ENCODE measurements around the gene STK24. TPM values are rescaled to one million over a fixed set of nuclear protein-coding genes. Genes with fewer than 3 reads are reported as not detected.

Gene STK24
- total and polyA plus RNA-seq, 2 donors (not counting 1 experiment from before 2014, with no cell fraction given) = 53.2 to 73.1 TPM

DNA sequence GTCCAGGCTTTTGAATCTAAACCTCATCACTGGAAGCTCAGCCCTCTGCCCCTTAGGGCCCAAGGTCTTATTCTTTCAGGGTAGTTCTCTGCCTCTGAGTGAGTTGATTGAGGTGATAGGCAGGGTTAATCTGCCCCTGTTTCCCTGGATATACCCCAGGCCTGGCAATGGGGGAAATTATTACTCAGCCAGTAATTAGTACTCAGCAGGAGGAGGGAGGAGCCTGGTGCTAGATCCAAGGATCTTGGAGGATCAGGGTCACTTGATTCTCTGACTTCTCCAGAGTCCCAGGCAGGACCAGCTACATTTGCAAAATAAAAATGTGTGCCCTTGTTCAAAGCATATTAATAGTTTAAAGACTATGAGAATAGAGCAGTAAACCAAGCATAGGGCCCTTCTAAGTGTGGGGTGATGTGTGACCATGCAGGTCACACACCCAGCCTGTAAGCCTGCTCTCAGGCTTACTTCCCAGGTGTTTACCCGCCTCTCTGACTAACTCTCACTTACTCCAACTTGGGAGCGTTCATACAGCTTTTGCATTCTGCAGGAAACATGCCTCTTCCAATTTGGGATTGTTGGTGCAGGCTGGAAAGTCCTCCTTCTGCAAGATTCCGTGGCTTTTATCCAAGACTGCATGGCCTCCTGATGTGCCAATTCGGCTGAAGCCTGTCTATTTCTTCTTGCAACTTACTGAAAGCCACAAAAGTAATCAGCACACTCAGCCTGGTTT lies 7.9 kb upstream of the STK24 start:
- no peak for TF ChIP-seq EZH2 (IDR thresholded peaks at IDR 0.05; ENCODE audit: low read length, missing control alignments)
- TF ChIP-seq, protein P1, sequence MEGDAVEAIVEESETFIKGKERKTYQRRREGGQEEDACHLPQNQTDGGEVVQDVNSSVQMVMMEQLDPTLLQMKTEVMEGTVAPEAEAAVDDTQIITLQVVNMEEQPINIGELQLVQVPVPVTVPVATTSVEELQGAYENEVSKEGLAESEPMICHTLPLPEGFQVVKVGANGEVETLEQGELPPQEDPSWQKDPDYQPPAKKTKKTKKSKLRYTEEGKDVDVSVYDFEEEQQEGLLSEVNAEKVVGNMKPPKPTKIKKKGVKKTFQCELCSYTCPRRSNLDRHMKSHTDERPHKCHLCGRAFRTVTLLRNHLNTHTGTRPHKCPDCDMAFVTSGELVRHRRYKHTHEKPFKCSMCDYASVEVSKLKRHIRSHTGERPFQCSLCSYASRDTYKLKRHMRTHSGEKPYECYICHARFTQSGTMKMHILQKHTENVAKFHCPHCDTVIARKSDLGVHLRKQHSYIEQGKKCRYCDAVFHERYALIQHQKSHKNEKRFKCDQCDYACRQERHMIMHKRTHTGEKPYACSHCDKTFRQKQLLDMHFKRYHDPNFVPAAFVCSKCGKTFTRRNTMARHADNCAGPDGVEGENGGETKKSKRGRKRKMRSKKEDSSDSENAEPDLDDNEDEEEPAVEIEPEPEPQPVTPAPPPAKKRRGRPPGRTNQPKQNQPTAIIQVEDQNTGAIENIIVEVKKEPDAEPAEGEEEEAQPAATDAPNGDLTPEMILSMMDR (conservative IDR thresholded peaks at IDR 0.05 in 1 of 2, IDR thresholded peaks at IDR 0.05 in 1 of 2; ENCODE audit: low read depth in 1 of 2, low read length in 2 of 2) = no peak
- H3K4me2 ChIP-seq (ENCODE audit: extremely low read depth, insufficient read depth, low read length) = no peak overlapping the region
- H3K9ac ChIP-seq (ENCODE audit: insufficient read depth, low read length) = no peak overlapping the region
- H3K27me3 ChIP-seq (ENCODE audit: control insufficient read depth, insufficient read depth, low read length) = no peaks in the 10 kb centered on the region
- H3K79me2 ChIP-seq (ENCODE audit: control insufficient read depth, insufficient read depth, low read length) = no peaks in the 10 kb centered on the region
- H3K4me3 ChIP-seq (replicated peaks in 1 of 4; ENCODE audit: control extremely low read depth in 1 of 4, insufficient read depth in 1 of 4, low read depth in 3 of 4, low read length in 4 of 4) = no peak overlapping the region
- H3K27ac ChIP-seq (ENCODE audit: insufficient read depth, low read length) = no peak overlapping the region
- no peak overlapping the region for H2AFZ ChIP-seq (ENCODE audit: low read length)
- peaks cover 21% of the 10 kb centered on the region for H3K4me1 ChIP-seq (ENCODE audit: control insufficient read depth, extremely low read depth, insufficient read depth, low read length)
- peak in 1 of 2 donors; percentile 44 for DNase-seq (ENCODE audit: low read depth in 2 of 2)
- H3K36me3 ChIP-seq (ENCODE audit: control insufficient read depth, insufficient read depth, low read length) = no peaks in the 10 kb centered on the region
- H4K20me1 ChIP-seq (ENCODE audit: control insufficient read depth, extremely low read depth, insufficient read depth, low read length) = no peaks in the 10 kb centered on the region
- no peaks in the 10 kb centered on the region for H3K9me3 ChIP-seq (ENCODE audit: control insufficient read depth, insufficient read depth, low read depth, low read length)

DNA sequence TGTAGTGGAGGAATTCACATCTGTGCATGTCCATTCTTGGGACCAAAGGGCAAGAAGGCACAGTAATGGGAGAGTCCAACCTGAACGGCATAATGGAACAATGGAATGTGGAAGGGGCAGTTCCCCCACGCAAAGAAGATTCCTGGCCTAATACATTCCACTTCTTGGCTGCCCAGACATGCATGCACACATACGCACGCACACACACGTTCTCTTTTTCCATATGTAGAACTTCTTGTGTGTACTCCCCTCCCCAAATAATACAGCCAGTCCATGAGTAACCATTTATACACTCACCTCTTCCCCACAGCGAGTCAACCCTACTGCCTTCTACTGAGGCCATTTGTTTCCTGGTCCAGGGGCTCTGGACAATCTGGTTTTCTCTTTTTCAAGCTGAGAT lies 6.0 kb upstream of the STK24 start:
- no peak overlapping the region for H2AFZ ChIP-seq (ENCODE audit: low read length)
- no peak overlapping the region for H3K4me3 ChIP-seq (replicated peaks in 1 of 4; ENCODE audit: control extremely low read depth in 1 of 4, insufficient read depth in 1 of 4, low read depth in 3 of 4, low read length in 4 of 4)
- no peaks in the 10 kb centered on the region for H3K27me3 ChIP-seq (ENCODE audit: control insufficient read depth, insufficient read depth, low read length)
- TF ChIP-seq, protein P1 (conservative IDR thresholded peaks at IDR 0.05 in 1 of 2, IDR thresholded peaks at IDR 0.05 in 1 of 2; ENCODE audit: low read depth in 1 of 2, low read length in 2 of 2) = no peak
- TF ChIP-seq EZH2 (IDR thresholded peaks at IDR 0.05; ENCODE audit: low read length, missing control alignments) = no peak
- peak in 1 of 2 donors; percentile 30 for DNase-seq (ENCODE audit: low read depth in 2 of 2)
- H3K36me3 ChIP-seq (ENCODE audit: control insufficient read depth, insufficient read depth, low read length) = no peaks in the 10 kb centered on the region
- H3K9me3 ChIP-seq (ENCODE audit: control insufficient read depth, insufficient read depth, low read depth, low read length) = no peaks in the 10 kb centered on the region
- H3K4me1 ChIP-seq (ENCODE audit: control insufficient read depth, extremely low read depth, insufficient read depth, low read length) = peaks cover 21% of the 10 kb centered on the region
- no peak overlapping the region for H3K9ac ChIP-seq (ENCODE audit: insufficient read depth, low read length)
- no peak overlapping the region for H3K27ac ChIP-seq (ENCODE audit: insufficient read depth, low read length)
- H3K79me2 ChIP-seq (ENCODE audit: control insufficient read depth, insufficient read depth, low read length) = no peaks in the 10 kb centered on the region
- no peaks in the 10 kb centered on the region for H4K20me1 ChIP-seq (ENCODE audit: control insufficient read depth, extremely low read depth, insufficient read depth, low read length)
- no peak overlapping the region for H3K4me2 ChIP-seq (ENCODE audit: extremely low read depth, insufficient read depth, low read length)

DNA sequence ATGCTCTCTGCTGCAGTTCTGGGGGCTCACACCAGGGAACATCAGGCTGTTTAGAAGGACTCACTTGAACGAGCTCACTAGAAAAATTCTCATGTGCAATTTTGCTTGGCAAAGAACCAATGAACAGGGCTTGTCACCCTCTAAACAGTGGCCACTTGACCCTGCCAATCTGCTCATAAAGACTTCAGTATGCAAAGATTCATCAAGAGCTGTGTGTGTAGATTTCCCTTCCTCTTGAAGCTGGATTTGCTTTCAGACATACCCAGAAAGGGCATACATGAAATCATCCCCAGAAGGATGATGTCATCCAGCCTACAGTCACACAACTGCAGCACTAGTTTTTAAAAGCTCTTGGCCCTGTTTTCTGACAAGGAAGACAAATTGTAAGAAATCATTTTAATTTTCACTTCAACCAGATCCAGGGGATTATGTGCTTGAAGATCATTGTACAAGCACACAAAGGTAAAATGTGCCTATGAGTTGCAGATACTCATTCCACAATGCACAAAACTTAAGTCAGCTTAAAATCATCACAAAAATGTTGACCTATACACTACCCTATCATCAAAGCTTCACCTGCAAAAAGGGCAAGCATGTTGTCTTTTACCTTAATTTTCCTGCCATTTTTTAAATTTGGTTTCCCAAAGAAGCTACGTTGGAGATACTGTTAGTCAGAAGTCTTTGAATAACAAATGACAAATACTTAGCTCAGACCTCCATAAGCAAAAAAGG lies 5.2 kb upstream of the STK24 start:
- peaks cover 3% of the 10 kb centered on the region for H3K79me2 ChIP-seq (ENCODE audit: control insufficient read depth, insufficient read depth, low read length)
- no peaks in the 10 kb centered on the region for H3K9me3 ChIP-seq (ENCODE audit: control insufficient read depth, insufficient read depth, low read depth, low read length)
- no peaks in the 10 kb centered on the region for H4K20me1 ChIP-seq (ENCODE audit: control insufficient read depth, extremely low read depth, insufficient read depth, low read length)
- H3K4me2 ChIP-seq (ENCODE audit: extremely low read depth, insufficient read depth, low read length) = peak overlapping the region; percentile 32
- no peak overlapping the region for H2AFZ ChIP-seq (ENCODE audit: low read length)
- H3K9ac ChIP-seq (ENCODE audit: insufficient read depth, low read length) = no peak overlapping the region
- no peaks in the 10 kb centered on the region for H3K27me3 ChIP-seq (ENCODE audit: control insufficient read depth, insufficient read depth, low read length)
- H3K27ac ChIP-seq (ENCODE audit: insufficient read depth, low read length) = no peak overlapping the region
- no peaks in the 10 kb centered on the region for H3K36me3 ChIP-seq (ENCODE audit: control insufficient read depth, insufficient read depth, low read length)
- H3K4me1 ChIP-seq (ENCODE audit: control insufficient read depth, extremely low read depth, insufficient read depth, low read length) = peaks cover 25% of the 10 kb centered on the region
- DNase-seq (ENCODE audit: low read depth in 2 of 2) = peak; percentile 75 to 83
- TF ChIP-seq, protein P1 (conservative IDR thresholded peaks at IDR 0.05 in 1 of 2, IDR thresholded peaks at IDR 0.05 in 1 of 2; ENCODE audit: low read depth in 1 of 2, low read length in 2 of 2) = no peak
- TF ChIP-seq EZH2 (IDR thresholded peaks at IDR 0.05; ENCODE audit: low read length, missing control alignments) = no peak
- H3K4me3 ChIP-seq (replicated peaks in 1 of 4; ENCODE audit: control extremely low read depth in 1 of 4, insufficient read depth in 1 of 4, low read depth in 3 of 4, low read length in 4 of 4) = no peak overlapping the region
